Duodenal mucosa (tissue), 2 donors: ENCODE data around the gene NUP62.

Experiments
- H3K27ac ChIP-seq: one replicate; pipeline ENCODE4 v1.7.0; 2013; ENCODE audit warnings: low read depth, low read length
- H3K27me3 ChIP-seq, 2 donors: one replicate each; pipeline ENCODE4 v1.7.0; 2013; ENCODE audit warnings: low read length in 2 of 2, control low read depth in 1 of 2; ENCODE audit not compliant: insufficient read depth in 2 of 2, control insufficient read depth in 1 of 2
- H3K36me3 ChIP-seq, 2 donors: one replicate each; pipeline ENCODE4 v1.7.0; 2013; ENCODE audit warnings: low read length in 2 of 2, control low read depth in 1 of 2; ENCODE audit not compliant: insufficient read depth in 2 of 2, control insufficient read depth in 1 of 2
- H3K4me1 ChIP-seq, 2 donors: one replicate each; pipeline ENCODE4 v1.7.0; 2013; ENCODE audit warnings: low read length in 2 of 2, control low read depth in 1 of 2; ENCODE audit not compliant: insufficient read depth in 2 of 2, control insufficient read depth in 1 of 2
- H3K4me3 ChIP-seq, 2 donors: one replicate each; pipeline ENCODE4 v1.7.0; 2013; ENCODE audit warnings: low read length in 2 of 2, low read depth in 1 of 2
- H3K9ac ChIP-seq, 2 donors: one replicate each; pipeline ENCODE4 v1.7.0; 2013; ENCODE audit warnings: low read length in 2 of 2, low read depth in 1 of 2
- H3K9me3 ChIP-seq, 2 donors: one replicate each; pipeline ENCODE4 v1.7.0; 2013; ENCODE audit warnings: low read length in 2 of 2, control low read depth in 1 of 2; ENCODE audit not compliant: control insufficient read depth in 1 of 2

Gene NUP62

GRCh38 chr19:49906879-49907564, 22.3 kb downstream of the NUP62 start:
- H3K27me3 ChIP-seq: no peaks in the 10 kb centered on the region
- no peak overlapping the region for H3K4me3 ChIP-seq
- H3K9me3 ChIP-seq: no peaks in the 10 kb centered on the region
- H3K4me1 ChIP-seq: peaks cover 4 to 11% of the 10 kb centered on the region in 2 donors
- peaks cover 16 to 40% of the 10 kb centered on the region in 2 donors for H3K36me3 ChIP-seq
- H3K9ac ChIP-seq: no peak overlapping the region
- no peak overlapping the region for H3K27ac ChIP-seq

GRCh38 chr19:49904136-49904535, 25.2 kb downstream of the NUP62 start:
- no peaks in the 10 kb centered on the region for H3K4me1 ChIP-seq

GRCh38 chr19:49896863-49897621, 32.3 kb downstream of the NUP62 start, which contains the start of gene IL4I1:
IL4I1 (minus strand) TSS chr19:49896887; CDS start chr19:49896160, 727 bp downstream.
- Histone ChIP-seq H3K9me3 (no peaks in the 10 kb centered on the region), H3K27ac (peak within 1 kb of the TSS; percentile 36), H3K4me3 (peak within 1 kb of the TSS; percentile 36 to 45), H3K27me3 (no peaks in the 10 kb centered on the region), H3K36me3 (no peaks in the 10 kb centered on the region), H3K4me1 (peaks cover 4 to 9% of the 10 kb centered on the region in 2 donors), H3K9ac (peak within 1 kb of the TSS; percentile 18 to 38)

More at GRCh38 chr19:49904136-49904535, 25.2 kb downstream of the NUP62 start:
- H3K9ac ChIP-seq: no peak overlapping the region
- H3K4me3 ChIP-seq: no peak overlapping the region
- no peaks in the 10 kb centered on the region for H3K27me3 ChIP-seq
- peaks cover 16 to 30% of the 10 kb centered on the region in 2 donors for H3K36me3 ChIP-seq
- no peaks in the 10 kb centered on the region for H3K9me3 ChIP-seq
- no peak overlapping the region for H3K27ac ChIP-seq

GRCh38 chr19:49895566-49896297, 33.6 kb downstream of the NUP62 start:
- H3K27me3 ChIP-seq: no peaks in the 10 kb centered on the region
- no peak overlapping the region for H3K9ac ChIP-seq
- no peak overlapping the region for H3K27ac ChIP-seq
- peaks cover 4 to 9% of the 10 kb centered on the region in 2 donors for H3K4me1 ChIP-seq
- no peaks in the 10 kb centered on the region for H3K9me3 ChIP-seq
- H3K4me3 ChIP-seq: peak overlapping the region in 1 of 2 donors; percentile 36
- H3K36me3 ChIP-seq: no peaks in the 10 kb centered on the region

- H3K27me3 ChIP-seq: no peaks in the 10 kb centered on the region
- H3K27ac ChIP-seq: no peak overlapping the region
- H3K9ac ChIP-seq: no peak overlapping the region
These were observed 34.3 kb downstream of the NUP62 start for GRCh38 chr19:49894879-49895565.

GRCh38 chr19:49894011-49894664, 35.2 kb downstream of the NUP62 start:
- Histone ChIP-seq H3K36me3 (no peaks in the 10 kb centered on the region), H3K27ac (no peak overlapping the region), H3K9me3 (no peaks in the 10 kb centered on the region), H3K27me3 (no peaks in the 10 kb centered on the region), H3K9ac (no peak overlapping the region), H3K4me3 (no peak overlapping the region), H3K4me1 (peaks cover 4 to 14% of the 10 kb centered on the region in 2 donors)

More at GRCh38 chr19:49894879-49895565, 34.3 kb downstream of the NUP62 start:
- Histone ChIP-seq H3K4me3 (no peak overlapping the region), H3K36me3 (no peaks in the 10 kb centered on the region), H3K9me3 (no peaks in the 10 kb centered on the region), H3K4me1 (peaks cover 4 to 13% of the 10 kb centered on the region in 2 donors)

GRCh38 chr19:49892716-49893115, 36.6 kb downstream of the NUP62 start:
- Histone ChIP-seq H3K9ac (no peak overlapping the region), H3K4me1 (peaks cover 6 to 17% of the 10 kb centered on the region in 2 donors), H3K4me3 (no peak overlapping the region), H3K27ac (no peak overlapping the region), H3K27me3 (no peaks in the 10 kb centered on the region), H3K9me3 (no peaks in the 10 kb centered on the region), H3K36me3 (no peaks in the 10 kb centered on the region)

- H3K27ac ChIP-seq: no peak overlapping the region
- no peaks in the 10 kb centered on the region for H3K36me3 ChIP-seq
- H3K9me3 ChIP-seq: no peaks in the 10 kb centered on the region
- peaks cover 10 to 17% of the 10 kb centered on the region in 2 donors for H3K4me1 ChIP-seq
- H3K4me3 ChIP-seq: no peak overlapping the region
- H3K27me3 ChIP-seq: no peaks in the 10 kb centered on the region
- H3K9ac ChIP-seq: no peak overlapping the region
These were observed 37.9 kb downstream of the NUP62 start for GRCh38 chr19:49891393-49891792.
